HG03066 (cell line): ENCODE data around the gene NTRK1.
"Not testable (repeated sequence)": the region's sequence is repeated elsewhere in the genome, so short reads cannot be mapped to it uniquely, and the experiment has no call there.

Source experiments
- ATAC-seq: cut with Tn5 transposase; IDR thresholded peaks from one replicate; pipeline ENCODE4 v1.9.1; 2021; ENCODE audit warnings: low read depth; ENCODE audit not compliant: unreplicated experiment

Gene NTRK1

GRCh38 chr1:156910309-156910782 lies 49.7 kb downstream of the NTRK1 start:
- no peak for ATAC-seq

- no peak for ATAC-seq
Observed at GRCh38 chr1:156911577-156912298, 51.1 kb downstream of the NTRK1 start.

GRCh38 chr1:156912310-156912709 lies 51.6 kb downstream of the NTRK1 start:
- ATAC-seq = no peak

- ATAC-seq = no peak
Observed at GRCh38 chr1:156912861-156913808, 52.5 kb downstream of the NTRK1 start.

DNA sequence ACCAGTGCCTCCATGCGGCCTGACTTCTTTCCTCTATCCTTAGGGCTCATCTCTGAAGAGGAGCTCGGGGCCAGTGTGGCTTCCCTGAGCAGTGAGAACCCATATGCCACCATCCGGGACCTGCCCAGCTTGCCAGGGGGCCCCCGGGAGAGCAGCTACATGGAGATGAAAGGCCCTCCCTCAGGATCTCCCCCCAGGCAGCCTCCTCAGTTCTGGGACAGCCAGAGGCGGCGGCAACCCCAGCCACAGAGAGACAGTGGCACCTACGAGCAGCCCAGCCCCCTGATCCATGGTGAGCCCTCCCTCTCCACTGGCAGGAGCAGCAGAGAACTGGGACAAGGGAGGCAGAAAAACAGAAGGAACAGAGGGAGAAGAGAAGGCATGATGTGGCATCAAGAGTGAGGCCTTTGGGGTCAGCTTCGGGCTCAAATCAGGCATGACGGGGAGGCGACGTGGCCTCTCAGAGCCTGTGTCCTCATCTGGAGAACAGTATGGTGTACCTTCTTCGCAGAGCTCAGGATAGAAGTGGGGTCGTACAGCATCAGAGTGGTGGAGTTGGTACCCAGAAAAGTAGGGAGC lies 53.2 kb downstream of the NTRK1 start:
- no peak for ATAC-seq

DNA sequence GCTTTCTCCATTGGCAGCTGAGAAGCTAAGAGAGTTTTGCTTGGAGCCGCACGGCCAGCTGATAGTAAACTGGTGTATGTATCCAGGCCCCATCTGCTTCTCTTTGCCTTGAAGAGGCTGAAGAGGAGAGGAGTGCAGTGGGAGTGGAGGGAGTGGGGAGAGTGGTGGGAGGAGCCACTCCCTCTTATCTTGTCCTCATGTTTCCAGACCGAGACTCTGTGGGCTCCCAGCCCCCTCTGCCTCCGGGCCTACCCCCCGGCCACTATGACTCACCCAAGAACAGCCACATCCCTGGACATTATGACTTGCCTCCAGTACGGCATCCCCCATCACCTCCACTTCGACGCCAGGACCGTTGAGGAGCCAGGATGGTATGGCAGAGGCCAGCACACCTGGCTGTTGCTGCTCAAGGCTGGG lies 53.8 kb downstream of the NTRK1 start:
- ATAC-seq = no peak

GRCh38 chr1:156920233-156921052 lies 59.8 kb downstream of the NTRK1 start, which contains the start of gene LRRC71:
LRRC71 (plus strand) TSS chr1:156920632; CDS start chr1:156920804, 172 bp downstream.
- ATAC-seq = no peak

- ATAC-seq = no peak
Observed at GRCh38 chr1:156921053-156921529, 60.4 kb downstream of the NTRK1 start.

DNA sequence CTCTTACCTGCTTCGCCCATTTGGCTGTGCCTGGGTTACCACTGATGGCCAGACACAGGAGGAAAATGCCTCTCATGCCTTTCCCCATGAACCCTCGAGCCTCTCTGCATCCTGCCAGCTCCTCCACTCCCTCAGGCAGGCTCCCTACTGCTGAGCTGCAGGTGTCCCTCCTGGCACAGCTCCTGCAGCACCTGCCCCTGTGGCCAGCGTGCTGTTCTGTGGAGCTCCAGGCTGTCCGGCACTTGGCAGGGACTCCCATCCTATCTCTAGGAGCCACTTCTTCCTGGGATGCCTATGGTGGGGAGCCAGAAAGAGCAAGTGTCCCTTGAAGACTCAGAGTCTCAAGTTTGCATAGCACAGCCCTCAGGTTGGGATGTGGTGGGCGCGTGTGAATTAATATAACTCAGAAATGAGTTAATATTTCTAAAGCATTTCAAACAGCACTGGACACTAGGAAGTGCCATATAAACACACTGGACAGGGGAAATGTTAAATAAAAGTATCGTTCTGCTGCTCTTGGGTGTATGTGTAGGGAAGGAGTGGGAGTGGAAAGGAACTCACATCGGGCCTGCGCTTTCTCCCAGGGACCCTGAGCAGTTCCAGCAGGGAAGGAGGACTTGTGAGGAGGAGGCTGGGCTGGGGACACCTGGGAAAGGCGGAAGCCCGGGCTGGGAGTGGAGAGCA lies 62.5 kb downstream of the NTRK1 start:
- ATAC-seq = no peak

- no peak for ATAC-seq
Observed at GRCh38 chr1:156923670-156924477, 63.2 kb downstream of the NTRK1 start.

GRCh38 chr1:156924478-156925153 lies 64.0 kb downstream of the NTRK1 start:
- ATAC-seq = no peak

DNA sequence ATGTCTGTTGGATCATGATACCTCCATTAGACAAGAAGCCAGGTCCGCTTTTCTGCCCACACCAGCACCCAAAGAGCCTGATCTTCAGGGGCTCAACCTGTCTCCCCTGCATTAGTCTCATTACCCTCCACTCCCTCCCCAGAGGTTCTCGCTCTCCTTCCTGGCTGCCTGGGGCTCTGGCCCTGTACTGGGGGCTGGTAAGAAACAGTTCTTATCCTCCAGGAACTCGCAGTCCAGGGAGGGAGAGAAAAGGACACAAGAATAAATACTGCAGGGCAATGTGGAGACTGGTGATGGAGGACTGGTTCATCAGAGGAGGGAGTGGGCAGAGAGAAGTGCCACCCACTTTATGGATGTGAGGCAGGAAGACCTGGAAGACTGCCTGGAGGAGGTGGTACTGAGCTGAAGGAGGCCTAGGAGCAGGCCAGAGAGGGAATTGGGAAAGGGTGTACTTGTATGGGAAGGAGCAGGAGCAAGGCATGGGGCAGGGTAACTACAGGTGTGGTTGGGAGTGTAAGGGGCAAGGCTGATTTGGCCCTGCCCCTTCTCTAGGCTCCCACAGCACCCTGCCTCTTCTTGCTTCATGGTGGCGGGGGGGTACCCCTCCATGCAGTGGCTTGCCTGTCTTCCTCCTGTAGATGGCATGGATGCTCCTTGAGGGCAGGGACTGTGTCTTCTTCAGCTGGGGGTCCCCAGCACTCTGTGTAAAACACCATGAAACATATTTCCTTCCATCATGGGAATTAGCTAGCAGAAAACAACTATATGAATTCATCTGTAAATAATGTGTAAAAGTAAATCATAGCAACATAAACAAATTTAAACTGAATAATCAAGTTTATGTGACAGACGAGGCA lies 64.7 kb downstream of the NTRK1 start:
- no peak for ATAC-seq

- no peak for ATAC-seq
Observed at GRCh38 chr1:156926175-156926574, 65.5 kb downstream of the NTRK1 start.

DNA sequence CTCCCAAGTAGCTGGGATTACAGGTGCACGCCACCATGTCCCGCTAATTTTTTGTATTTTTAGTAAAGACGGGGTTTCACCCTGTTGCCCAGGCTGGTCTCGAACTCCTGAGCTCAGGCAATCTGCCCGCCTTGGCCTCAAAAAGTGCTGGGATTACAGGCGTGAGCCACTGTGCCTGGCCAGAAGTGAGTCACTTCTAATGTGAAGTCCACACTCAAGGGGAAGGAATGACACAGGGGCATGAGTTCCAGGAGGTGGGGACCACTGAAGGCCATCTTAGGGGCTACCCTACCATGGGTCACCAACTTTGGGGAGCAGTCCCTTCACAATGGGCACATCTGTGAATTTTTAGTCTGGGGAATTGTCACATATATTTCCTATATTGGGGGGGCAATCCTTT lies 66.0 kb downstream of the NTRK1 start:
- not testable (repeated sequence) for ATAC-seq

GRCh38 chr1:156927215-156928042 lies 66.8 kb downstream of the NTRK1 start:
- ATAC-seq = no peak

GRCh38 chr1:156928043-156928602 lies 67.5 kb downstream of the NTRK1 start:
- ATAC-seq = no peak
